ENCODE data around the gene FAM210A.
"Not testable (repeated sequence)": the region's sequence is repeated elsewhere in the genome, so short reads cannot be mapped to it uniquely, and the experiment has no call there.

The FAM210A gene, protein sequence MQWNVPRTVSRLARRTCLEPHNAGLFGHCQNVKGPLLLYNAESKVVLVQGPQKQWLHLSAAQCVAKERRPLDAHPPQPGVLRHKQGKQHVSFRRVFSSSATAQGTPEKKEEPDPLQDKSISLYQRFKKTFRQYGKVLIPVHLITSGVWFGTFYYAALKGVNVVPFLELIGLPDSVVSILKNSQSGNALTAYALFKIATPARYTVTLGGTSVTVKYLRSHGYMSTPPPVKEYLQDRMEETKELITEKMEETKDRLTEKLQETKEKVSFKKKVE

DNA sequence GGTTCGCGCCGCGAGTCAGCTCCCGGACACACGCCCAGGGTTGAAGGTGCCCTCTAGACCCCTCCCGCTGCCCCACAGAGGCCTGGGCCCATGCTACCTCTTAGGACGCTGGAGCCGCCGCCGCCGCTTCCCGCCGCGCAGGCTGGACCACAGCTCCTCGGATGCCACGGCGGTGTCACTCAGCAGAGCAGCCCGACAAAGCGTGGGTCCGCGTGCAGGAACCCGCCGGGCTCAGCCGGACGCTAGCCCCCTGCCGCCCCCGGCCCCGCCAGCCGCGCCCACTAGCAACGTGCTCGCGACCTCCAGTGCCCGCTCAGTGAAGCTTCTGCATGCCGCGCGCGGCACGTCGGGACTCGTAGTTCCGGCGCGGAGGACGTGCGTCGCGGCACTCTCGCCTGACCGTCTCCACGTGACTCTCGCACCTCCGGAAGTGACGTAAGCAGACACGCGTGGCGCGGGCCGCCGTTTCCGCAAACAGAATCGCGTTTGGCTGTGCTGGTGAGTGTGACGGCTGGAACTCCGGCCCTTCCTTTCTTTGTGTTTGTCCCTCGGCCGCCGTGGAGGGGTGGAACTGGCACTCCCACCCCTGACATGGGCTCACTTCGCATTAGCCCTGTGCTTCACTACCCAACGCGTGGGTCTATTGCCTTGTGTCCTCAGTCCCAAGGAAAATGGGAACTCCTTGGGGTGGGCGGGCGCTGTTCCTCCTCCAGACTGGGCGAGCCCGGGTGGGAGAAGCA is at the start of gene FAM210A, which contains the start of gene RNMT:
FAM210A (minus strand) TSS at position 327 of the 740 bp plus-strand sequence. CDS start 44,481 bp downstream, outside the sequence.
RNMT (plus strand) TSS at position 442 of the 740 bp plus-strand sequence. CDS start 4,845 bp downstream, outside the sequence.
- DNase-seq, result peak; percentile 91

DNA sequence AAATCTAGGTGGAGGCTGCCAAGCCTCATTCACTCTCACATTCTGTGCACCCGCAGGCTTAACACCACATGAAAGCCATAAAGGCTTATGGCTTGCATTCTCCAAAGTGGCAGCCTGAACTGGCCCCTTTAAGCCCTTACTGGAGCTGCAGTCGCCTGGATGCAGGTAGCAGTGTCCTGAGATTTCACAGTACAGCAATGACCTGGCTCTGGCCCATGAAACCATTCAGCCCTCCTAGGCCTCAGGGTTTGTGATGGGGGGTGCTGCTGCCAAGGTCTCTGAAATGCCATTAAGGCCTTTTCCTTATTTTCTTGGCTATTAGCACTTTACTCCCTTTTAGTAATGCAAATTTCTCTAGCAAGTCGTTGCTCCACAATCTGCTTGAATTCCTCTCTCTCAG is 48.7 kb upstream of the FAM210A start:
- no peak for DNase-seq

DNA sequence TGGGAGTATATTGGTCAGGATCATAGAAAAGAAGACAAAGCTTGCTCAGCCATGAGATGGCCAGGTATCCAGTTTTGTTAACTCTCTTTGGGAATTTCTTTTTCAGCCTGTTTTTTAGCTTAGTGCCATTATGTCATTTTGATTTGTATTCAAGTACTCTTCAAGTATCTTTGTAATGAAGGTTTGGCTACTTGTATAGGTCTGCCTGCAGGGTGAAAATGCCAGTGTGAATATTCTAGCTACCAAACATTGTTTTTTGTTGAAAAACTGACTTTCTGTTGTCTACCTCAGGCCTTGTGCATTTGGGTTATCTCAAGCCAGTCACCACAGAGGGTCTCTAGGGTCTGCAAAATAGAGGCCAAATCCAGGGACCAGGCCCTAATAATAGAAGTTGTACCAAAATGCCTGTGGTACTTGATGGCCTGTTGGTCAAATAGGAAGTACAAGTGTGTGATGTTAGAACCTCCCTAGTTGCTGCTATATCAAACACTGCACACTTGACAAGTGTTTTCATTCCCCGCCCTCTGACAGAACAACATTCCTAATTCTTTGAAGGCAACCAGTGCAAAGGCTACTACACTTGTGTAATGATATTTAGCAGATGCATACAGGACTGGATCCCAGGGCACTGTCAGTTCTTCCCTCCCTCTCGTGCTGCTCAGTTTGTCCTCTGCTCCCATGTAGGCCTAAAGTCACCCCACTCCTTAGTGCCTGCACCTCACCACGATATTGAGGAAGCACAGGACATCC is 36.5 kb upstream of the FAM210A start:
- DNase-seq, result no peak

DNA sequence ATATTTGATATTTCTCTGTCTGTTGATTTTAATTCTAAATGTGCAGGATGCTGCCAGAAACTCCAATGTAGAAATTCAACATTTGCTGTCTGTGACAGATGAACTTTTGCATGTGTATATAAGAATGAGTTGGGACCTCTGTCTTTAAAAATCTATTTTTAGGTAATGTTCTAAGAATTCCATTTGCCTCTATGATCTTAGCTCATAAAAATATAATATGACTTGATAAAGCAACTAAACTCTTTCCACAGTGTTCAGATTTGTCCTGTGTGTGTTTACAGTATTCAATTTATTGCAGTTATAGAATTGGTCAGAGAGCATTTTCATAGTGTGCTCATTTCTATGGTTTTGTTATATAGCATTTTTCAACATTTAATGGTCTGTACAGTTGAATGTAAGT is 33.7 kb upstream of the FAM210A start:
- no peak for DNase-seq

DNA sequence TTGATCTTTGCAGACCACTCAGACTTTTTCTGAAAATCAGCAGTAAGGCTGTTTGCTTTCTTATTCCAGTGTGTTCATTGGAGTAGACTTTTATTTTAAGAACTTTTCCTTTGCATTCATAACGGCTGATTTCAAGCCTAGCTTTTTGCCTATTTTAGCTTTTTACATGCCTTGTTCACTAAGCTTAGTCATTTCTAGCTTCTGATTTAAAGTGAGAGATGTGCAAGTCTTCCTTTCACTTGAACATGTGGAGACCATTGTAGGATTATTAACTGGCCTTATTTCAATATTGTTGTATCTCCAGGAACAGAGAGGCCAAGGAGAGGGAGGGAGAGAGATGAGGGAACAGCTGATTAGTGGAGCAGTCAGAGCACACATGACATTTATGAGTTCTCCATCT is 32.3 kb upstream of the FAM210A start:
- DNase-seq, result no peak

DNA sequence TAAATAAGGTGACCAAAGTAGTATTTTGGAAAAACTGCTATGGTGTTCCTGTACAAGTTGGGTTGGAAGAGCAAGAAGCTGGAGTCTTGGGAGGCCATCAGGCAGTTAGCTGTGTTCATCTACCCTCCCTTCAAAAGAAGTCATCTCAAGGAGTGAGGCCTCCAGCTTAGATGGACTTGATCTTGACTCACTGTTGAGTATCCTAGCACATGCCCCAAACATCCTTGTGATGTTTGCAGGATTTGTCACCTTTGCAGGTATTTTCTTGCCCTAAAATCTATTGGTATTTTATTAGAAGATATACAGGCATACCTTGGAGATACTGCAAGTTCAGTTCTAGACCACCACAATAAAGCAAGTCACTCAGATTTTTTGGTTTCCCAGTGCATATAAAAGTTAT is 30.3 kb upstream of the FAM210A start:
- DNase-seq, result no peak

DNA sequence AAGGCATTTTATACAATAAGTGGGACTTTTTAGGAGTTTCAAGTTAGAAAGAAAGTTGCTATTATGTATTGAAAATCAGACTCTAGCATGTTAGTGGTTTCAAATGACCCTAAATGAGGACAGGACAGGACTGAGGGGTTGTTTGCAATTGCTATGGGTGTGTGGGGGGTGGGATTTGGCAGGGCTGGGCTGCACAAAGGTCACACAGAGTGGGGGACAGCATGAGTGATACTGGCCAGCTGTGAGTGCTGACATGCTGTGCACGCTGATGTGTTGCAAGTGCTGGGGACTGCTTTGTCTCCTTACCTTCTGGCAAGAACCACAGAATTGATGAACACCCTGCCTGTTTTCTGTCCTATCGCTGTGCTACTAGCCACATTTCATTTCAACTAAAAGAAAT is 29.9 kb upstream of the FAM210A start:
- DNase-seq, result no peak

DNA sequence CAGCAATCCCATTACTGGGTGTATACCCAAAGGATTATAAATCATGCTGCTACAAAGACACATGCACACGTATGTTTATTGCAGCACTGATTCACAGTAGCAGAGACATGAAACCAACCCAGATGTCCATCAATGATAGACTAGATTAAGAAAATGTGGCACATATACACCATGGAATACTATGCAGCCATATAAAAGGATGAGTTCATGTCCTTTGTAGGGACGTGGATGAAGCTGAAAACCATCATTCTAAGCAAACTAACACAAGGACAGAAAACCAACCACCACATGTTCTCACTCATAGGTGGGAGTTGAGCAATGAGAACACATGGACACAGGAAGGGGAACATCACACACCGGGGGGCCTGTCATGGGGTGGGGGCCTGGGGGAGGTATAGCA is 25.2 kb upstream of the FAM210A start:
- DNase-seq, result not testable (repeated sequence)

DNA sequence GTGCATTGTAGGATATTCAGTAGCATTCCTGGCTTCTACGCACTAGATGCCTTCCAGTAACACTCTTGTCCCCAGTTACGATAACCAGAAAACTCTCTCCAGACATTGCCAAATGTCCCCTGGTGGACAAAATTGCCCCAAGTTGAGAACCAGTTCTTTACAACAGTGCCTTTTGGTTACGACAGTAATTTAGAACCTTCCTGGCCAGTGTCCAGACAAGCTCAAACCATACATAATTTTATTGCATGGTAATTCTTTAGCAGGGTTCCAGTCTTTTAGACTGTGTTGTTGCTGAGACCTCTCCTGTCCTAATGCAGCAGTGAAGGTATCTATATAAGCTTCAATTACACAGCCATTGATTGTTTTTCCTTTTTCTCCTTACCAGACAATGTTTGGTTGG is 20.3 kb upstream of the FAM210A start:
- DNase-seq, result no peak

DNA sequence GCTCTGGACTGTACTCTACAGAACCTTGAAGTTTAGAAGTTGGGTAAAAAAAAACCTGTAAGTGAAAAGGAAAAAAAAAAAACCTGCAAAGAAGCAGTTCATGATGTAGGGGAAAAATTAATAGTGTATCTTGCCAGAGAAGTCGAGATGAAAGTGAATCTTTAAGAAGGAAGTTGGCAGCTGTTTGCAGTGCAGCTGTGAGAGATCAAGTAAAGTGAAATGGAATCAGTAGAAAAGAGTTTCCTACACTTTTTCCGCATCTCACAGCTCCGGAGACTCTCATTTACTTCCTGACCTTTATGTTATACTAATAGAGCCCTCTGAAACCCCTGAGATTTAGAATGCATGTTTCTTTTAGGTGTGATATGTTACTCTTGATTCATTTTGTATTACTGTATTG is 19.3 kb upstream of the FAM210A start:
- DNase-seq, result no peak

DNA sequence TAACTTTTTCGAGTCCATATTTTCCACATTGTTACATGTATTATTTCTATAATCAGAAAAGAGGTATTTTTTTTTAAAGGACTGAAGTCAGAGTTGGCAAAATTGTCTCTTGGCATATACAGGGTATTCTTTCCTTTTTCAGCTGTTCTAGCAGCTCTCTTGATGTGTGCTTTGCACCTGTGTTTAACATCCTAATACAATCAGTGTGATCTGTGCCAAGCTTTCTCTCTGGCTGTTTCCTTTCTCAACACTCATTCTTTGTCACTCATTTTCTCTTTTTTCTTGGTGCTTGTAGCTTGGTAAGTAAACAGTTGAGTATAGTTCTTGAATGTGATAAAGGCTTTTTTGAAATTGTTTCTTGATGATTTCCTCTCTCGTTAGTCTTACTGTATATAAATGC is 9.3 kb upstream of the FAM210A start:
- no peak for DNase-seq

DNA sequence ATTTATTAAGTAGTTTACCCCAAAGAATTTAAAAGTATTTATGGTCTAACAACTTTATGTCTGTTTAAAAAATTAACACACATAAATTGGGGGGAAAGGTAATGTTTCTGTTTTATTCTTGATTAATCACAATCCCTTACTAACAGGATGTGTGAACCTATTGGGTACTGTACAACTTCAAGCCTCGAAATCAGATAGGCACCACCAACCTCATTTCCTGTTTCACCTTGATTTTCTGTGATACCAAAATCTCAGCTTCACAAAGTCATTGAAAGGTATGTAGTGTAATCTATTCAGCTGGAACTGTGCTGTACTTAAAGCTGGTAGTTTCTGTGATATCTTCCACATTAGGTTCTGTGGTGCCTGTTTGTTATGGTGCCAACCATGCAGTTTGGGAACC is 4.1 kb upstream of the FAM210A start:
- DNase-seq, result no peak

DNA sequence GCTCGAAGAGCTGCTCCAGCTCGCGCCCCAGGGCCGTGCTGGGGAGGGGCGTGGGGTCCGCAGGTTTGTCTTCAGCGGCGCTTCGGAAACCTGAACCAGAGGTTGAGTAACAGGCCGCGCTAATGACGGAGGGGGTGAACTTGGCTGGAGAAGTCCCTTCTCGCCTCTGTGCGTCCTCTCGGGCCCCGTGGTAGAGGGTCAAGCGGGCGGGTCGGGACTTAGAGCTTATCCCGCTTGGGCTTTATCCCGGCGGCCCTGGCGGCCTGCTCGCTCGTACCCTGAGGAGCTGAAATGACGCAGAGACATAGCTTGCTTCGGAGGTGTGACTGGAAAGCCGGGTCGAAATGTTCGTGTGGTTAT is 594 bp upstream of the FAM210A start:
- DNase-seq, result peak; percentile 21

DNA sequence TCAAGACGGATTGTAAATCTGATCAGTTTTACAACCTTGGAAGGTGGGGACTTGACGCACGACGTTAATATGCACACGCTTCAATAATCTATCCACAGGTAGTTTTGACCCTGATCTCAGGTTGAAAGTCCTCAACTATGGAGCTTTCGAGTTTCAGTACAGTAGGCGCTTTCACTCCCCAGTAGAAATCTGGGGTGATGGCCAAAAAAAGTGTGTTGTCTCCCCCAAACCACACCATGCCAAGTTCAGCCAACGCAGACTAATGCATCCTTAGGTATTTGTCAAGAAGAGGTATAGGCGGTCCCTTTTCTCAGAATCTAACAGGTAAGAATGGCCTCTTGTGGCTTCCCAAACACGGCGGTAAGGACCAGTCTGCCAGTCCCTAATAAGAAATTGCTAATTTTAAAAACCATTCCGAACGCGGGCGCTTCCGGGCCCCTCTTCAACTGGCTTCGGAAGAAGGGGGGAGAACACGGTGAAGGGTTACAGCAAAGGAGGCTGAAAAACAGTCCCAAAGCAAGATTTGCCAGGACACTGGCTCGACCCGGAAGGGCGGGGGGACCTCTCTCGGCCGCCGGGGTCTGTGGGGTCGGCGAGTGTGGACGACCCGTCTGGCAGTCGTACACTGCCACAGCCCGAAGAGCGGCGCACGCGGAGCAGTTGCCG is 659 bp downstream of the FAM210A start:
- DNase-seq, result no peak

DNA sequence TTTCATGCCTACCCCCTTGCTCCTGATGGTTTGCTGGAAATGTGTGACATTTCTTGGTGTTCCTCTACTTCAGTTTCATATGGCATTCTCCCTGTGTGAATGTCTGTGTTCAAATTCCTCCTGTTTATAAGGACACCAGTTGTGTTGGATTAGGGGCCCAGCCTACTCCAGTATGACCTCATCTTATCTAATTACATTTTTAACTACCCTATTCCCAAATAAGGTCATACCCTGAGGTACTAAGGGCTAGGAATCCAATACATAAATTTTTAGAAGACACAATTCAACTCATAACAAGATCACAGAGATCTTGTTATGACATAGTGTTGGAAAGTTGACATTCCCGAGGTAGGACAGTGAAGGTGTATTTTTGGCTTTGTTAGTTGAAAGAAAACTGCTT is 5.5 kb downstream of the FAM210A start:
- no peak for DNase-seq

DNA sequence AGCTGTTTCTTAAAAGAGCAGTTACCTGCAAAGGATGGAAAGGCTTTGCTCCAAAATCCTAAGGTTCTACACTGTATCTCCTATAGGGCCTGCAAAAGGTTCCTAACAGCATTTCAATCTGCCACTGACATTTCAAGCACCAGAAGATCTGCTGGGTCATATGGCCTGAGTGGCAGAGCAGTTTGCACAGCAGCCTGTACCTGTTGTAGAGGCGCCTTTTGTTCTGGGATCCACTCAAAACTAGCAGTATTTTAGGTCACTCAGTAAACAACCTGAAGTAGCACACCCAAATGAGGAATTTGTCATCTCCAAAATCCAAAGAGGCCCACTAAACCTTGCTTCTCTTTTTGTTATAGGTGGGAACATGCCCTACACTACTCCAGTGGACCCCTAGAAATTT is 6.2 kb downstream of the FAM210A start:
- no peak for DNase-seq

DNA sequence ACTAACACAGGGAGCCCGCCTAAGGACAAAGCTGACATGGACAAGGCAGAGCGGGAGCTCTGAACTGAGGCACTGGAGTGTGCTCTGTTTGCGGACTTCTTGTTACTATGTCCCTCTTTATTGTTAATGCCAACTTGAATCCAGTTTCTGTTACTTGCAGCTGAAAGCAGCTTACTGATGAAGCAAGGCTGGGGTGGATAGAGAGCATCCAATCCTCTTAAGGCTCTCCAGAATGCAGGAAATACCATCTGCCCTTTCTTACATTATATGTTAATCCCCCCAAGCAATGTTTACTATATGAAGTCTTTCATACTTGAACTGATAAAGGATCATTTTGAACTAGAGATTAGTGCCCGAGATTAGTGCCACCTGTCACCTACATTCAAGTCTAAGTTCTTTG is 9.4 kb downstream of the FAM210A start:
- DNase-seq, result no peak

DNA sequence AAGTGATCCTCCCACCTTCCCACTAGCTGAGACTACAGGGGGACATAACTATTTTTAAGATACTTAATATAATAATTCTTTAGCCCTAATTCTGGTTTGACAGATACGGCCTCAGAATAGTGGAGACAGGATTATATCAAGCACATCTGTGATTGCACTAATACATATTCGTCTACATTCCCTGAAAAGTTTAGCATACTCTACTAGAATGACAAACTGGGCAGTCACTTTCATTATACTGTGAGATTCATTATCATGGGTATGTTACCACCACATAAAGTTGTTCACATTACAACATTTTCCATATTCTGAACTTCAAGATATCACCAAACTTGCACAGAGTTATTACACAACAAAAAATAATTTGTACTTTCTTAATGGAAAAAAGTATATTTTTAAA is 11.0 kb downstream of the FAM210A start:
- DNase-seq, result no peak

DNA sequence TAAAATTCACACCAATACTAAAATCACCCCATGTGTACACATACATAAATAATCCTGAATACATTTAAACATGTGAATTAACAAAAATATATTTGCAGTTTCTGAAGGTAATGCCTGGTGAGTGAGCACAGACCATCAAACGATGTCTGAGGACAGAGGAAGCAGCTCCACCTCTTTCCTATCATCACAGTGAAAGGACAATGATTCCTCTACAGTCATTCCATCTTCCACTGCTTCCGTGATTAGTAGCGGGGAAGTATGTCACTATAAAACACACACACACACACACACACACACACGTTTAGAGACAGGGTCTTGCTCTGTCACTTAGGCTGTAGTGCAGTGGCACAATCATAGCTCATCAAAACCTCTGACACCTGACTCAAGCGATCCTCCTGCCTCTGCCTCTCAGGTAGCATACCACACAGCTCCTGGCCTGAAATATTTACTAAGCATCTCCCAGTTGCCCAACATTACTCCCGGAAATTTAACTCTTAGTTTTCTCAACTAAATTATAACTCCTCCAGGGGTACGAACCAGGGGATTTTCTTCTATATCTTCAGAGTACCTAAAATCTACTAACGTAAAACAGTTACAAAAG is 12.8 kb downstream of the FAM210A start:
- DNase-seq, result no peak

DNA sequence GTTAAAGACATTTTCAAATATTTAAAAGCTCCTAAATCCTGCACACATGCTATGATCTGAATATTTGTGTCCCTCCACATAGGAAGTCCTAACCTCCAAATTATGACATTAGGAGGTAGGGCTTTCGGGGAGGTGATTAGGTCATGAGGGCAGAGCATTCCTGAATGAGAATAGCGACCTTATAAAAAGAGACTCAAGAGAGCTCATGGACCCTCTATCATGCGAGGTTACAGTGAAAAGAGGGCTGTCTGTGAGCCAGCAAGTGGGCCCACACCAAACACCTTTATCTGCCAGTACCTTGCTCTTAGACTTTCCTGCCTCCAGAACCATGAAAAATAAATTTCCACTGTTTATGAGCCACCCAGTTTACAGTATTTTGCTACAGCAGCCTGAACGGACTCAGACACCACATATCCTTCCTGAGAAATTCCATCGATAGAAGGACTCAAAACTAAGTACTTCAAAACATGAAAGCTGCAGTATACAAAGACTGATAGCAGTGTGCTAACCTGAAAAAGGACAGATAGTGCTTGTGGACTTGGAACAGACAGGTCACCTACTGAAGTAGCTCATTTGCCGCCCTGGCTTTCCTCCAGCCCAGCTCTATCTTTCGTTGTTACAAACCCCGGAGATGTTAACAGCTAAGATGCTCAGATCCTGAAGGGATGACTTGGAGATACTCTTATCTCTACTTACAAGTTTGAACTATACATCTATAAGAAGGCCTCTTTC is 13.8 kb downstream of the FAM210A start:
- DNase-seq, result no peak

DNA sequence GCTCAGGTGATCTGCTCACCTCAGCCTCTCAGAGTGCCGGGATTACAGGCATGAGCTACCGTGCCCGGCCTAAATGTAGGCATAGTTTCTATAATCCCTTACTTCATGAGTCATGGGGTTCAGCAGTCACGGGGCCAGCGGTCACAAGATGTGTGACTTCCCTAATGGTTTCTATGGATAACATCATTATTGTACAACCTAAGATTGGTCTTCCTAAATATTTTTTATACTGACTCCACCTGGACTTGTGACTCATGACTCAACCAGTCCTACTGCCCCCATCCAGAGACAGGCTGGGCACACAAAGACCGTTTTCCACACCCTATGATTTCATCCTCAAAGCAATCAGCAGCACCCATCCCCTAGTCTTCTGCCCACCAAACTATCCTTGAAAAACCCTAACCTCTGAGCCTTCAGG is 15.9 kb downstream of the FAM210A start:
- no peak for DNase-seq

DNA sequence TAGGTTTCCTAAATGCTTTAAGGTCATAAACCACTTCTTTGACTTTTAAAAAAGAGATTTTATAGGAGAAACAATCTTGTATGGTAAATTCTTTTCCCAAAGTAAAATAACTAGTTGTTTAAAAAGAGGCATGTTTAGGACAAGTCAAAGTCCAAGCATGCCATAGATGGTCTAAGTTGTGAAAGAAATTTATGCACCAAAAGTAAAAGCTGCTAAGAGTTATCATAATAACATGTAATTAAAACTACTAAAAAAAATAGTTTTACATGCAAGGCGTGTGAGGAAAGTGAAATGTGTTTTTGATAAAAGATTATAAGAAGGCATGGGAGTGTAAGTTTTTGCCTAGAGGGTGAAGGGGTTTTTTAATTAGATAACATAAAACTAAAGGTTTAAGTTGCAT is 22.5 kb downstream of the FAM210A start:
- DNase-seq, result no peak

Measured in activated gamma-delta T cell treated with Interleukin-2 at 50 U/mL for 16 hours (primary cell).